Measurements from ENCODE around the gene NAGLU.

- TF ChIP-seq CTCF (IDR thresholded peaks at IDR 0.05): no peak
- no peak for TF ChIP-seq POLR2AphosphoS5 (IDR thresholded peaks at IDR 0.05)
Measured at GRCh38 chr17:42508426-42509165, 27.4 kb upstream of the NAGLU start.
